OCI-LY7 (cell line): ENCODE data around the gene RAP1A. TPM values are rescaled to one million over a fixed set of nuclear protein-coding genes. Genes with fewer than 3 reads are reported as not detected.
A peak's percentile ranks its signal among the peaks of the same experiment; 100 is the strongest.

Source experiments
- BruUV-seq: library from RNA; stranded (reverse); fragments of 400-500 nt; replicated peaks from 2 replicates; lab custom pipeline; 2021; lab: Mats Ljungman, UMichigan
- CTCF ChIA-PET: fragments of 300-600 bp; sonication (Branson Sonifier 250); formaldehyde crosslinking; loops from one replicate; lab custom pipeline; 2022; ENCODE audit warnings: antibody characterized with exemption; ENCODE audit not compliant: unreplicated experiment; lab: Charles Lee
- POLR2A ChIA-PET: fragments of 300-600 bp; sonication (Branson Sonifier 250); formaldehyde crosslinking; loops from one replicate; lab custom pipeline; 2022; ENCODE audit warnings: antibody characterized with exemption; lab: Charles Lee
- DNase-seq: peaks from one replicate; pipeline ENCODE4 v3.0.0-alpha.2; 2015; ENCODE audit warnings: low spot score
- H2AFZ ChIP-seq: fragments of 200-600 bp; sonication (generic), shearing (Covaris generic); 2 replicates; pipeline ENCODE4 v1.6.1; 2014; ENCODE audit warnings: mild to moderate bottlenecking, antibody characterized with exemption, low read length, moderate library complexity
- H3K27ac ChIP-seq: fragments of 200-600 bp; sonication (generic); 2 replicates; pipeline ENCODE4 v1.5.1; 2014; ENCODE audit warnings: mixed run types, low read depth, mild to moderate bottlenecking, moderate library complexity, low read length, inconsistent platforms; ENCODE audit not compliant: poor library complexity, severe bottlenecking
- H3K36me3 ChIP-seq: fragments of 200-600 bp; sonication (generic); 2 replicates; pipeline ENCODE4 v1.6.1; 2014; ENCODE audit warnings: mild to moderate bottlenecking, antibody characterized with exemption, low read length, moderate library complexity, mixed read lengths; ENCODE audit not compliant: insufficient read depth
- H3K4me1 ChIP-seq: fragments of 200-600 bp; sonication (generic); 2 replicates; pipeline ENCODE4 v1.5.1; 2014; ENCODE audit warnings: mild to moderate bottlenecking, low read length; ENCODE audit not compliant: insufficient read depth, poor library complexity, severe bottlenecking
- H3K4me2 ChIP-seq: fragments of 200-600 bp; sonication (generic); 2 replicates; pipeline ENCODE4 v1.6.1; 2014; ENCODE audit warnings: mild to moderate bottlenecking, low read length
- H3K4me3 ChIP-seq: fragments of 200-600 bp; sonication (generic); 2 replicates; pipeline ENCODE4 v1.5.1; 2014; ENCODE audit warnings: mild to moderate bottlenecking, low read depth, low read length; ENCODE audit not compliant: poor library complexity, severe bottlenecking
- H3K79me2 ChIP-seq: fragments of 200-600 bp; sonication (generic); 2 replicates; pipeline ENCODE4 v1.6.1; 2016; ENCODE audit warnings: low read depth, mild to moderate bottlenecking, low read length, moderate library complexity, mixed read lengths; ENCODE audit not compliant: insufficient read depth
- H3K9me2 ChIP-seq: fragments of 200-600 bp; sonication (generic); 2 replicates; pipeline ENCODE4 v1.6.1; 2016; ENCODE audit warnings: mild to moderate bottlenecking, low read length, mixed read lengths; ENCODE audit not compliant: insufficient read depth
- H3K9me3 ChIP-seq: fragments of 200-600 bp; sonication (generic); 2 replicates; pipeline ENCODE4 v1.6.1; 2014; ENCODE audit warnings: mild to moderate bottlenecking, mixed run types, low read length, mixed read lengths
- H4K20me1 ChIP-seq: fragments of 200-600 bp; sonication (generic); 2 replicates; pipeline ENCODE4 v1.6.1; 2014; ENCODE audit warnings: mild to moderate bottlenecking, antibody characterized with exemption, low read length, moderate library complexity, mixed read lengths; ENCODE audit not compliant: insufficient read depth
- CTCF ChIP-seq: fragments of 200-600 bp; sonication (generic); conservative IDR thresholded peaks from 2 replicates; pipeline ENCODE4 v1.5.1; 2014; ENCODE audit warnings: mild to moderate bottlenecking, antibody characterized with exemption, low read length, moderate library complexity, mixed read lengths
- EZH2phosphoT487 ChIP-seq: fragments of 200-600 bp; sonication (generic); IDR thresholded peaks from 2 replicates; pipeline ENCODE4 v1.6.1; 2018; ENCODE audit warnings: low read depth, borderline replicate concordance, mild to moderate bottlenecking, mixed run types, antibody characterized with exemption, low read length, moderate library complexity, mixed read lengths
- intact Hi-C: fragments of 100-400 bp; cut with micrococcal nuclease; formaldehyde crosslinking; loops from one replicate; pipeline ENCODE4 v1.10.0; 2022; ENCODE audit not compliant: unreplicated experiment
- total RNA-seq, 2 experiments: library from RNA; depleted of rRNA in 1 of 2; stranded (reverse); fragments of >200 nt in 1 of 2; shearing (Covaris generic) in 1 of 2; gene quantifications; 2 replicates each; pipeline ENCODE4 v1.2.3, GENCODE V29; 2014 to 2022

Gene RAP1A
- total RNA-seq, 2 experiments from 2014 or later: 10.4 to 86.3 TPM

GRCh38 chr1:111597426-111597825 lies 22.2 kb upstream of the RAP1A start:
- Histone ChIP-seq H3K4me2 (no peak overlapping the region), H3K36me3 (no peaks in the 10 kb centered on the region), H3K79me2 (no peaks in the 10 kb centered on the region), H3K9me3 (no peaks in the 10 kb centered on the region), H3K4me1 (peaks cover 74% of the 10 kb centered on the region), H3K4me3 (no peak overlapping the region), H3K27ac (no peak overlapping the region), H4K20me1 (no peaks in the 10 kb centered on the region), H3K9me2 (no peaks in the 10 kb centered on the region), H2AFZ (peak overlapping the region; percentile 48; the same call in 1 of the 2 replicates)
- BruUV-seq: no TSS peak
- intact Hi-C loops: no loop called here
- CTCF ChIA-PET: no interaction called here
- TF ChIP-seq EZH2phosphoT487 (no peak), CTCF (no peak)
- no peak for DNase-seq
- POLR2A ChIA-PET: interaction anchor here (4.5 kb wide), 1 partner anchor 9 kb away, joined by 43 read pairs; no protein-coding TSS in a partner anchor

GRCh38 chr1:111598544-111598943 lies 21.0 kb upstream of the RAP1A start:
- Histone ChIP-seq H3K79me2 (no peaks in the 10 kb centered on the region), H4K20me1 (no peaks in the 10 kb centered on the region), H3K4me2 (peak overlapping the region; percentile 4; the same call in 1 of the 2 replicates), H3K4me1 (peaks cover 74% of the 10 kb centered on the region), H3K9me3 (no peaks in the 10 kb centered on the region), H3K4me3 (no peak overlapping the region), H3K36me3 (no peaks in the 10 kb centered on the region), H3K27ac (no peak overlapping the region), H2AFZ (peak overlapping the region; percentile 58; the same call in 1 of the 2 replicates), H3K9me2 (no peaks in the 10 kb centered on the region)
- ChIA-PET POLR2A (interaction anchor here (0.5 to 6.9 kb wide), 5 partner anchors 10 to 91 kb away, joined by 3 to 93 read pairs (median 14); partner anchors contain the start of gene RAP1A), CTCF (no interaction called here)
- intact Hi-C loops: no loop called here
- no peak for DNase-seq
- no TSS peak for BruUV-seq
- TF ChIP-seq CTCF (no peak), EZH2phosphoT487 (no peak)
